Activated naive CD4-positive, alpha-beta T cell treated with anti-CD3 and anti-CD28 coated beads, Interleukin-2, amount 50 U/mL, for 72 hours (primary cell): ENCODE results near the gene NBAS. TPM values are rescaled to one million over a fixed set of nuclear protein-coding genes. Genes with fewer than 3 reads are reported as not detected.

ENCODE experiments used
- ATAC-seq, 2 donors: fragments of 150-1000 bp; cut with Tn5 transposase; 2 replicates each; pipeline ENCODE4 v1.10.0; 2021; ENCODE audit warnings: mild to moderate bottlenecking in 2 of 2, moderate library complexity in 2 of 2
- DNase-seq, 2 donors: peaks; one replicate each; pipeline ENCODE4 v3.0.0; 2021 to 2022; ENCODE audit warnings: low spot score in 2 of 2
- H3K27ac Mint-ChIP-seq, 2 donors: one replicate each; pipeline ENCODE4 v1.8.0; 2022; ENCODE audit warnings: mild to moderate bottlenecking in 2 of 2, mixed read lengths in 2 of 2
- H3K36me3 Mint-ChIP-seq, 2 donors: one replicate each; pipeline ENCODE4 v1.8.0; 2022; ENCODE audit warnings: mixed read lengths in 2 of 2
- H3K9me3 Mint-ChIP-seq, 2 donors: one replicate each; pipeline ENCODE4 v1.8.0; 2022; ENCODE audit warnings: mixed read lengths in 2 of 2
- total RNA-seq, 2 donors: library from RNA; stranded (reverse); gene quantifications; one replicate each; pipeline ENCODE4 v1.2.3, GENCODE V29; 2022

The NBAS gene
- total RNA-seq, 2 donors from 2014 or later: 30.5 to 46.3 TPM

DNA sequence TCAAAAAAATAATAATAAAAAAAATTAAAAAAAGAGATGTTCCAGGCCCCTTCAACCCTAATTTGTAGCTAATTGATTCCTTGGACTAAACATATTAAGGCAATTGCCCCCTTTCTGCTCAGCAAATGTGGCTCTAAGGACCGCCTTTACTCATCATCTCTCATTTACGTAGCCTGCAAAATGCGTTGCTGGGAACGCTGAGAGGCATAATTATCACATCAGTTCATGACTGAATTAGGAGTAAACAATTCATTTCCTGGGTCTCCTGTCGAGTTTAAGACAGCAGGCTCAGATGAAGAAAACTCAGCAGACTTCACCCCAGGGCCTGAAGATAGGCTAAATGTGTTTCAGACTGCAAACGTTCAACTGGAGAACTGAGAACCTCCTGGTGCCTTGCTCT lies 413.5 kb downstream of the NBAS start:
- DNase-seq: no peak
- H3K9me3 Mint-ChIP-seq: peaks cover 0 to 6% of the 10 kb centered on the region in 2 donors
- H3K36me3 Mint-ChIP-seq: peaks cover 0 to 7% of the 10 kb centered on the region in 2 donors
- no peak overlapping the region for H3K27ac Mint-ChIP-seq
- ATAC-seq: no peak

DNA sequence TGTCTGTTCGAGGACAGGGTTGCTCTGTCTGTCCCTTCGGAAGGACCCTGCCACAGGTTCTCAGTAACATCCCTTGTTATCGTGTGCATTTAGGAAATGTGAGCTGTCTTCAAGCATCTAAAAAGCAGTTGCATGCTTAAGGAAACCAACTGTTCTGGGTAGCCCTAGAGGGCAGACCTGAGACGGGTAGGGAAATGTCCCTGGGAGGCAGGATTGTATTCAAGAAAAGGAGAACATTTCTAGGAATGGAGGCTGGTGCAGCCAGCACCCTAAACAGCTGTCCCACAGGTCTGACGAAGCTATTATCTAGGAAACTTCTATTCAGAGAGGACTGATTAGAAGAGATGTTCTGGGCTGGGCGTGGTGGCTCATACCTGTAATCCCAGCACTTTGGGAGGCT lies 414.2 kb downstream of the NBAS start:
- H3K27ac Mint-ChIP-seq: no peak overlapping the region
- peaks cover 0 to 9% of the 10 kb centered on the region in 2 donors for H3K36me3 Mint-ChIP-seq
- ATAC-seq (no peak), DNase-seq (no peak)
- peaks cover 0 to 5% of the 10 kb centered on the region in 2 donors for H3K9me3 Mint-ChIP-seq

DNA sequence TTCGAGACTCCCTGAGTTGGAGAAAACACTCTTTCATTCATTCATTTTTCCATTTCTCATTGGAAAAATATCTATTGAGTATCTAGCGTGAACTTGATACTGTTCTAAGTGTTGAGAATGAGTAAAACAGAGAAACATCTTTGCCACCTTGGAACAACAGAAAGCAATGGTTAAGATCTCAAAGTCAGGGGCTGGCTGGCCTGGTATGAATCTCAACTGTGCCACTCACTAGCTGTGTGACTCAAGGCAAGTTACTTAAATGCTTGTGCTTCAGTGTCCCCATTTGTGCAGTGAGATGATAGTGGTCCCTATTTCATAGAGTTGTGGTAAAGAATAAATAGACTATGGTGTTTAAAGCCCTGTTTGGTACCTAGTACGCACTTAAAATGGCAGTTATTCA lies 415.2 kb downstream of the NBAS start:
- no peak for DNase-seq
- H3K27ac Mint-ChIP-seq: no peak overlapping the region
- peaks cover 0 to 18% of the 10 kb centered on the region in 2 donors for H3K36me3 Mint-ChIP-seq

DNA sequence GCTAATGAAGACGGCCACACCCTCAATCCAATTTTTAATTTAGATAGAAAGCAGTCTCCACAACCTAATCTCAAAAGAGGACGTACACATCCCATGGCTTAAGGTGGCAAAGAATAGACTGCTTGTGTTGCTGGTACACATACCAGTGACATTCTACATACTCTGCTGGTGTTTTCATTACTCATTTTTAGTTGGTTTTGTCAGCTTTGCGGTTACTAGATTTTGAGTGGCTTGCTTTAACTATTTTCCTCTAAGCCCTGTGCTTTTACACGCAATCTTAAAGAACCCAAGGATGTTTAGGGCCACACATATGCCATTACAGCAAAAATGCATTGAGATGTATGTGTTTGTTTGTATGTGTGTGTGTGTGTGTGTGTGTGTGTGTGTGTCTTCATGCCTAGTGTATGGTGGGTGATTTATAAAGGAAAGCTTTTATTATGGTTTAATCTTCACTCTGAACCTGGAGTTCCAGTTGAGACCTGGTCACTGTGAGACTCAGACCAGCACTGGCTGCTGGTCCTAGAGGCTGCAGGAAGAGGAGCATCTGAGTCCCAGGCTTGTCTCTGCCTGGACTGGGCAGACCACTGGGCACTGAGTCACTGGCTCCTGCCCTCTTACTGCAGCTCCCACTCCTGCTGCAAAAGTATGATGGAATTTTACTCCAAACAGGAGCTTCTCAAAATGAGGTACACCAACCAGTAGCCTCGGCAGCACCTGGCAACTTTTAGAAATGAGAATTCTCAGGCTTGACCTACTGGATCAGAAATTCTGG lies 415.9 kb downstream of the NBAS start:
- DNase-seq (no peak), ATAC-seq (no peak)
- Mint-ChIP-seq H3K36me3 (peaks cover 0 to 24% of the 10 kb centered on the region in 2 donors), H3K9me3 (peaks cover 3 to 5% of the 10 kb centered on the region in 2 donors), H3K27ac (no peak overlapping the region)

More for the DNA sequence above, 415.2 kb downstream of the NBAS start:
- H3K9me3 Mint-ChIP-seq: peaks cover 3 to 5% of the 10 kb centered on the region in 2 donors
- peak in 1 of 2 donors; percentile 39 for ATAC-seq

DNA sequence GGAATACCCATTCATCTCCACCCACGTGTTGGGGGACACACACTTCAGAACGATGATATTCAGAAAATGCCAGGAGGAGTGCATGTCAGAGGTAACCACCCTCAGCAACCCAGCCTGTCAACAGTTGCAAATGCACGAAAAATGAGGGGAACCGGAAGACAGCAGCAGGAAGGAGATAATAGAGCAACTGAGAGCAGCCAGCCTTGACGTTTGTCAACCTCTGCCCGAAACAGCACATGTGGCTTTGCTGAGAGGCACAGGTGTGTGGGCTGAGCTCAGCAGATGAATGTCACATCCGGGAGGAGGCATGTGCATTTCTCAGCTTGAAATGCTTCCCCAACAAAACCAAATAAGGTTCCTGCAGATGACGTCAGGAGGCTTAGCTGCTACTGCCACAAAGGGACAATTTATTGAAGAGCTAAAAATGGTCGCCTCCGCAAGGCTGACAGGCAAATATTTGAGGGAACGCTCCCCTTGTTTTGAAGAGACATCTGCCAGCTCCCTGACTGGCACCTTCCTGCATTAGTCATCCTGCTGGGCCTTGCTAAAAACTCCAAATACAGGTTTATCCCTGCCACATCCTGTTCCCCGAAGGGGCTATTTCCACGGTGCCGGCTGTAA lies 419.0 kb downstream of the NBAS start:
- DNase-seq: peak; percentile 60 to 80
- Mint-ChIP-seq H3K9me3 (peaks cover 6 to 9% of the 10 kb centered on the region in 2 donors), H3K27ac (peak overlapping the region; percentile 60 to 85), H3K36me3 (peaks cover 6 to 31% of the 10 kb centered on the region in 2 donors)
- ATAC-seq: peak; percentile 96 to 99

DNA sequence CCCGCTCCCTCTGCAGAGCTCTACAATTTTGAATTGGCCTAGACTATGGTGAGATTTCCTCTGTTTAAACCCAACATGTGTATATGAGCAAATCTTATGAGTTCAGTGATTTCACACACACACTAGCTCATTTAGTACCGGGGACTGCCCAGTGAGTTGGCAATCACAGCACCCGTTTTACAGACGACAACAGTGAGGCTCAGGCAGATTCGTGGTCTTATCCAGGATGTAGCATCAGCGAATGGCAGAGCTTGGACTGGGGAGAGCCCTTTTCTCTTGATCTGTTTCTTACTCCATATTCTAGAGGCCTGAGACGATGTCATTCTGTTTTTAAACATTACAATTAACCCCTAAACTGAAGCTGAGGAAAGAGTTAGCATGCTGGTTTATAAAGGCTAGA lies 419.9 kb downstream of the NBAS start:
- DNase-seq: no peak
- ATAC-seq: peak in 1 of 2 donors; percentile 13
- peak overlapping the region; percentile 16 to 60 for H3K27ac Mint-ChIP-seq
- peaks cover 11 to 38% of the 10 kb centered on the region in 2 donors for H3K36me3 Mint-ChIP-seq
- peaks cover 9 to 14% of the 10 kb centered on the region in 2 donors for H3K9me3 Mint-ChIP-seq

DNA sequence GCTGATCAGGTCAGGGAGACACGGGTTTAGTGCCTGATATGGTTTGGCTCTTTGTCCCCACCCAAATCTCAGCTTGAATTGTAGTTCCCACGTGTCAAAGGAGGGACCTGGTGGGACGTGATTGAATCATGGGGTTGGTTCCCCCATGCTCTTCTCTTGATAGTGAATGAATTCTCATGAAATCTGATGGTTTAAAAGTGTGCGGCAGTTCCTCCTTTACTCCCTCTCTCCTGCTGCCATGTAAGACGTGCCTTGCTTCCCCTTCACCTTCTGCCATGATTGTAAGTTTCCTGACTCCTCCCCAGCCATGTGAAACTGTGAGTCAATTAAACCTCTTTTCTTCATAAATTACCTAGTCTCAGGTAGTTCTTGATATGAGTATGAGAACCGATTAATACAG lies 424.5 kb downstream of the NBAS start:
- Mint-ChIP-seq H3K9me3 (peaks cover 9% of the 10 kb centered on the region in 2 donors), H3K27ac (no peak overlapping the region), H3K36me3 (peaks cover 15 to 34% of the 10 kb centered on the region in 2 donors)
- ATAC-seq (no peak), DNase-seq (no peak)

DNA sequence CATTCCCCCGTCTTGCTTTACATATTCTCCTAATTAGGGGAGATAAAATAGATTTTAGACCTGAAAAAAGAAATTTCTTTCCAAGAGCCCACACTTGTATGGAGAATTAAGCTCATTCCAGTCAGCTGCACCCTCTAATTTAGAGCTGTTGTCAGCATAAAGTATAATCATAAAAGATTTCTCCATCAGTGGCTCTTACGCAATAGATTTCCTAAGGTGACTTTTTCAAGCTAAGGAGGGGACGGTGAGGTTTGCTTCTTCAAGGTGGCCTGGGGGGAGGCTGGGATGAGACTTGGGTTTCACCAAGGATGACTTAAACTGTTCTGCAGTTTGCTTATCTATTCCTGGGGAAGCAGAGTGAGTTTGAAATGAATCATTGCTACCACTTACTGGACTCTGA lies 426.2 kb downstream of the NBAS start:
- Mint-ChIP-seq H3K36me3 (peaks cover 13 to 20% of the 10 kb centered on the region in 2 donors), H3K27ac (no peak overlapping the region), H3K9me3 (peaks cover 5 to 8% of the 10 kb centered on the region in 2 donors)
- no peak for ATAC-seq
- DNase-seq: no peak

DNA sequence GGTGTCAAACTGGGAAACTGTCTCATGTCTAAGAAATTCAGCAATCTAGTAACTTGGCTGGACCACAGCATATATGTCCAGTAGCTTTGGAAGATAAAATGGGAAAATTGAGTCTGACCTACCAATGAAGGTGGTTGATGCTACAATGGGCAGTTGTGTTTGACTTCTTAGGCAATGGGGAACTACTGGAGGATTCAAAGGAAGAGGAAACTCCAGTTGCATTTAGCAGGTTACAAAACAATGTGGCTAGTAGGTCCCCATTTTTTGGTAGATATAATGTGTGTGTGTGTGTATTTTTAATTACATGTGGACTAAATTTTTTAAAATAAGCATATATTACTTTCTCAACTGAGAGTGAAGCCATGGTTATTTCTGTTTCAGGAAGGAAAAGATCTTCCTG lies 427.7 kb downstream of the NBAS start:
- DNase-seq (no peak), ATAC-seq (no peak)
- H3K36me3 Mint-ChIP-seq: peaks cover 9 to 16% of the 10 kb centered on the region in 2 donors
- peaks cover 3 to 5% of the 10 kb centered on the region in 2 donors for H3K9me3 Mint-ChIP-seq
- H3K27ac Mint-ChIP-seq: no peak overlapping the region

DNA sequence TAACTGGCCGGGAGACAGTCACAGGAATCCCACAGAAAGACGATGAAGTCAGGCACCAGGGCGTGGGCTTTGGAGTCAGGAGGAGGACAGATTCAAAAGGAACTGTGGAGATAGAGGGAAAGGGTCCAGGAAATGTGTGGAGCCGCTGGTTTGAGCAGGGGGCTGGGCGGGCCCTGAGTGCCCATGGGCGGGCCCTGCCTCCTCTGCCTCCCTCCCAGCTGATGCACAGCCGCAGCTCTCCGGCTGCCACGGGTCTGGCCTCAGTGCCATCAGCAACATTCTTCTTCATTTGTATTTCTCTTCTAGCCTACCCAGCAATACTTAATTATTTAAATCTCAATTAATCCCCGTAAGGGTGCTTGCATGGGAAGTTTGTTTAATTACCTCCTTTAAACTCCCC lies 432.3 kb downstream of the NBAS start:
- Mint-ChIP-seq H3K36me3 (no peaks in the 10 kb centered on the region), H3K9me3 (peaks cover 4% of the 10 kb centered on the region in 2 donors)
- DNase-seq: no peak

DNA sequence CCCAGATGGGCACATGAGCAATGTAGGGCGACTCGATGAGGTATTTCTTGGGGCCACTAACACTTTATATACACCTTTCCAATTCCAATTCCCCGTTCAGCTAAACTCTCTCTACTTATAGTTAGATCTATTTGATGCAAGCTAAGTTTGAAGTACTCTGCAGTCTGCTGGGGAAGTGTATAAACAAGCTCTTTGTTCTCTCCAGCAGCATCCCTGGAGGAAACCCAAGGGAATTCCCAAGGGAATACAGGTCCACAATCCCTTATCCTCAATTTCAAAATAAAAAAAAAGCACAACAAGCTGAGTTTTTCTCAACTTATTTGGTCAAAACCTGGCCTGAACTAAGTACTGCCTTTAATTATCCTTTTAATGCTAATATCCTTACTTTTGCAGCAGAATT lies 433.3 kb downstream of the NBAS start:
- Mint-ChIP-seq H3K9me3 (peaks cover 4 to 7% of the 10 kb centered on the region in 2 donors), H3K27ac (no peak overlapping the region), H3K36me3 (no peaks in the 10 kb centered on the region)
- ATAC-seq (no peak), DNase-seq (no peak)

More for the DNA sequence above, 432.3 kb downstream of the NBAS start:
- no peak overlapping the region for H3K27ac Mint-ChIP-seq
- ATAC-seq: no peak

DNA sequence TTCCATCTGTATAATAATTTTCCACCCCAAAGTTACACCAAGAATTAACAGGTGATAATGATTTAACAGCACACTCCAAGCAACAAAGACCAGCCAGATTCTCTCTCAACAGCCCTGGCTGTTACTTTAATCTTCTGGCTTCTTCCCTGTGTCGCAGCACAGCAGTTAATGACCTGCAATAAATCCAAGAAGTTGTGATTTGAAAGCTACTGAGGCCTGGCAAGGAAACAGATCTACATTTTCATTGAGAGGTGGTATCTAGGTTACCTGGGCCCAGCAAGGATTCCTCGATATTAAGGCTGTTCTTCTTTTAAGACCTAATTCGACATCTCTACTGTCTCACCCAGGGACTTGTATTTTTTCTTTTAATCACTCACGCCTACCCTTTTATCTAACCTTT lies 433.8 kb downstream of the NBAS start:
- DNase-seq (no peak), ATAC-seq (no peak)
- no peak overlapping the region for H3K27ac Mint-ChIP-seq
- H3K36me3 Mint-ChIP-seq: peaks cover 0 to 2% of the 10 kb centered on the region in 2 donors
- peaks cover 5 to 7% of the 10 kb centered on the region in 2 donors for H3K9me3 Mint-ChIP-seq

DNA sequence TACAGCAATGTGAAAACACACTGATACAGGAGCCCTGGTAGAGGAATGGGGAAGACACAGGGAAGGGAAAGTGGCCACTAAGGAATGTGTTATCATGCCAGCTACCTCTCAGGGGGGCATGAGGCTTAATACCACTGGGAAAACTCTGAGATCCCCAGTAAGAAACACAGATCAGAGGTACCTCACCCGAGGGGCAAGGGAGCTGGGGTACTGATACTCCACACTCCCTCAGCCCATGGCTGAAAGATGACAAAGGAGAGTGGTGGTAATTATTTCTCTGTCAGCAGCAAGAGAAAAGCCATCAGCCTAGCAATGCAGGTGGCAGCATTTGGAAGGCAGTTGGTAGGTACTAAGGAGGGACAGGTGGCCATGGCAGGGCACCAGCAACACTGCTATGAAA lies 434.8 kb downstream of the NBAS start:
- Mint-ChIP-seq H3K27ac (no peak overlapping the region), H3K36me3 (peaks cover 0 to 8% of the 10 kb centered on the region in 2 donors), H3K9me3 (peaks cover 7 to 12% of the 10 kb centered on the region in 2 donors)
- ATAC-seq: no peak
- DNase-seq: no peak

DNA sequence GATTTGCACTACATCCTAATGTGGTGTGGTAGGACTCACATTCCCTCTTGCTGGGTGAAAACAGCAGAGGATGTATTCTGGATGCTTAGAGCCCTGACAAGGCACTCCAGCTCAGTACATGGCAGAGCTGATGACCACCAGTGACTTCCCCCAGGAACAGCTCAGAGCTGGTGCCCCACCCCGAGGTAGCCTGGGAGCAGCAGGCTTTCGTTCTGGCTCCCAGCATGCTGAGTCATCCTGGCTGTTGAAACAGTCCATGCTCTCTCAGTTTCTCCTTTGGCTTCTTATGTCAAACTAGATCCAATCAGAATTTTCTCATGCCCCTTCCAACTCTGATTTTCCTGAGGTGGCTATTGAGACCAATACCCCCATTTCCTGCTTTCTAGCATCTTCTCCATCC lies 438.2 kb downstream of the NBAS start:
- ATAC-seq (no peak), DNase-seq (no peak)
- Mint-ChIP-seq H3K36me3 (peaks cover 0 to 8% of the 10 kb centered on the region in 2 donors), H3K27ac (no peak overlapping the region), H3K9me3 (peaks cover 7 to 12% of the 10 kb centered on the region in 2 donors)

DNA sequence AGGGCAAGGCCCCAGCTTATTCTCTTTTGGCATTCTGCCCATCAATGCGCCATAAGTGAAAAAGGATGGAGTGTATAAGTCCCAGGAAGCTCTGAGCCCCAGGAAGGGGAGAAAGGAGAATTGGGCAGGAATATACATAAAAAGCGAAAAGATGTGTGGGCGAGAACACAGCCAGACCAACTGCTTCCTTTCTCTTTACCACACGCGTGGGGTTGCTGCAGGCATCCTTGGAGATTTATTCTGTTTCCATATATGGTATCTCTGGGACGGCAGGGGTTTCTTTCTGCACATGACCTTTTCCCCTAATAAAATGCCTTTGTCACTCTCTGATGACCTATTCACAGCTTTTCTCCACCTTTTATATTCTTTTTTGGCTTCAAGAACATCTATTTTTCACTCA lies 440.5 kb downstream of the NBAS start:
- Mint-ChIP-seq H3K36me3 (peaks cover 0 to 8% of the 10 kb centered on the region in 2 donors), H3K27ac (no peak overlapping the region), H3K9me3 (peaks cover 7 to 10% of the 10 kb centered on the region in 2 donors)
- DNase-seq (no peak), ATAC-seq (no peak)

DNA sequence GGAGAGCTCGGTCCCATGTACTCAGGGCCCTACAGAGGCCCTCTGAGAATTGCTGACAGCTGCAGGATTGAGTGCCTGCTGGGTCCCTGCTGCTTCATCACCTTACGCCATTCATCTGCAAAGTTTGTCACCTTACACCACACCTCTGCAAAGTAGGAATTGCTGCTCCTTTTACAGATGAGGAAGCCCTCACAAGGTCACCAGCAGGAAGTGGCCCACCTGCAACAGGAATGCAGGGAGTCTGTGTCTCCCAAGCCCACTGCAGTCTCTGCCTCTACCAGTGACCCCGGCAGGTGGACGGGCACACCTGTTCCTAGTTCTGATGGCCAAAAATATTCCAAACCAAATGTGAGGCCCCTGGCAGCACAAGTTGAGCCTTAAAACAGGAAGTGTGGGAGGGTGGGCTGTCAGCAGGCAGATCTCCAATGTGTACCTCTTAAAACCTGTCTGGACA lies 441.4 kb downstream of the NBAS start:
- Mint-ChIP-seq H3K27ac (no peak overlapping the region), H3K9me3 (peaks cover 7 to 9% of the 10 kb centered on the region in 2 donors), H3K36me3 (peaks cover 0 to 8% of the 10 kb centered on the region in 2 donors)
- DNase-seq (no peak), ATAC-seq (no peak)

DNA sequence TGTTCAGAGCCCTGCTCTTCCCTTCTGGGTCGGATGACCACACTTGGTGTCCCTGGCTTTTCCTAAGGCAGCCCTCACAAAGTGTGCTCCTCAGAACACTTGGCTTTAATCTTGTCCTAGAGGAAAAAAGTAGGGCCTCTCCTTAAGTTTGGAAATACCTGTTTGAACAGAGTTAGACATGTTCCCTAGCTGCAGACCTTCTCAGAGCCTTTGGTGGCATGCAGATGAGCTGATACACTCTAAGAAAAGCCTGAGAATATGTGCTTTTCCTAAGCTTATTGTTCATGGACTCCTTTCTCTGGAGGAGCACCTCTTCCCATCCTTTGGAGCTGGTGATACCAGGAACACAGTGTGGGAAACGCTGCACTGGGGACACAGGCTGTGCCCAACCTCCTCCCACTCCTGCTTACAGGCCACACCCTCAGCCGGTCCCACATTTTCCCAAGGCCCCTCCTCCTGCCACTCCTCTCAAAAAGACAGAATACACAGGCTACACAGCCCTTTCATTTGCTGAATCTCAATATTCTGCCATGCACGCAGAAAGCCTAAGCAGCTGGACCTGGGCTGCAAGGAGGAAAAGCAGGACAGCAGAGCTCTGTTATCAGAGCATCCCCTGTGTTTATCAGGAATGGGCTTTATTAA lies 443.6 kb downstream of the NBAS start:
- DNase-seq (no peak), ATAC-seq (no peak)
- H3K9me3 Mint-ChIP-seq: peaks cover 5 to 13% of the 10 kb centered on the region in 2 donors
- no peak overlapping the region for H3K27ac Mint-ChIP-seq
- H3K36me3 Mint-ChIP-seq: peaks cover 6 to 14% of the 10 kb centered on the region in 2 donors
